GM12878 (cell line): Measurements from ENCODE around the gene CCDC27. TPM values are rescaled to one million over a fixed set of nuclear protein-coding genes. Genes with fewer than 3 reads are reported as not detected.

Source experiments
- ATAC-seq: fragments of 200-7000 bp; cut with Tn5 transposase; 3 replicates; pipeline ENCODE4 v1.9.1; 2020; ENCODE audit warnings: mild to moderate bottlenecking, moderate library complexity
- BruUV-seq: library from RNA; stranded (reverse); fragments of 400-500 nt; replicated peaks from 2 replicates; lab custom pipeline; 2021; lab: Mats Ljungman, UMichigan
- CTCF ChIA-PET: fragments of 300-600 bp; sonication (Branson Sonifier 250); formaldehyde crosslinking; extraction: SDS; loops from one replicate; lab custom pipeline; 2021; ENCODE audit warnings: inconsistent platforms; lab: Yijun Ruan, JAX
- POLR2A ChIA-PET: fragments of 350-600 bp; formaldehyde crosslinking; extraction: SDS; loops from one replicate; lab custom pipeline; 2021; ENCODE audit warnings: inconsistent platforms; lab: Charles Lee
- RAD21 ChIA-PET: fragments of 300-600 bp; sonication (Branson Sonifier 250); formaldehyde crosslinking; loops from one replicate; lab custom pipeline; 2023; ENCODE audit warnings: antibody characterized with exemption; ENCODE audit not compliant: unreplicated experiment; lab: Charles Lee
- SMC1A ChIA-PET: fragments of 300-600 bp; sonication (Branson Sonifier 250); formaldehyde crosslinking; loops from one replicate; lab custom pipeline; 2023; ENCODE audit not compliant: unreplicated experiment, uncharacterized antibody; lab: Charles Lee
- DNase-seq: peaks from one replicate; pipeline ENCODE4 v3.0.0-alpha.2; 2011; ENCODE audit warnings: low read depth, low spot score
- FAIRE-seq: peaks from 3 replicates; lab custom pipeline; 2011; peaks lifted over from hg19 to GRCh38; lab: Jason Lieb, UNC
- H2AFZ ChIP-seq: 2 replicates; pipeline ENCODE4 v1.6.0; 2011; ENCODE audit warnings: low read depth, low read length, control low read depth; ENCODE audit not compliant: control insufficient read depth
- H3K27ac ChIP-seq: 2 replicates; pipeline ENCODE4 v1.5.1; 2011; ENCODE audit warnings: control low read depth; ENCODE audit not compliant: control insufficient read depth, insufficient read depth
- H3K27me3 ChIP-seq, 2 experiments: replicated peaks in 1 of 2; 2 replicates each; pipeline versions ENCODE4 v1.6.0 to v1.6.1; 2011; ENCODE audit warnings: low read length in 1 of 2; ENCODE audit not compliant: control insufficient read depth in 2 of 2, insufficient read depth in 2 of 2
- H3K36me3 ChIP-seq, 2 experiments: 2 replicates each; pipeline ENCODE4 v1.5.1; 2011; ENCODE audit warnings: low read length in 1 of 2; ENCODE audit not compliant: control insufficient read depth in 2 of 2, insufficient read depth in 2 of 2
- H3K4me1 ChIP-seq: 2 replicates; pipeline ENCODE4 v1.6.1; 2011; ENCODE audit warnings: mild to moderate bottlenecking, low read length, moderate library complexity, mixed read lengths; ENCODE audit not compliant: control insufficient read depth, insufficient read depth
- H3K4me2 ChIP-seq: 2 replicates; pipeline ENCODE4 v1.6.0; 2011; ENCODE audit warnings: control low read depth; ENCODE audit not compliant: control insufficient read depth, insufficient read depth
- H3K4me3 ChIP-seq: fragments of 200-600 bp; sonication (generic); 2 replicates; pipeline ENCODE4 v1.5.1; 2016
- H3K79me2 ChIP-seq: 2 replicates; pipeline ENCODE4 v1.6.0; 2011; ENCODE audit warnings: low read length; ENCODE audit not compliant: control insufficient read depth, insufficient read depth
- H3K9ac ChIP-seq: 2 replicates; pipeline ENCODE4 v1.8.0; 2011; ENCODE audit warnings: low read length, control low read depth, mixed read lengths; ENCODE audit not compliant: control insufficient read depth, insufficient read depth
- H3K9me3 ChIP-seq: replicated peaks from 3 replicates; pipeline ENCODE4 v1.5.1; 2011; ENCODE audit warnings: mild to moderate bottlenecking, low read length; ENCODE audit not compliant: control insufficient read depth, insufficient read depth
- H4K20me1 ChIP-seq: 2 replicates; pipeline ENCODE4 v1.6.0; 2011; ENCODE audit not compliant: control insufficient read depth, insufficient read depth
- BMI1 ChIP-seq: fragments of 450-650 bp; IDR thresholded peaks from 2 replicates; pipeline ENCODE4 v1.6.1; 2016; ENCODE audit warnings: mild to moderate bottlenecking, moderate library complexity, borderline replicate concordance
- CEBPB ChIP-seq, 2 experiments: fragments of 150-350 bp in 1 of 2; IDR thresholded peaks; 2 replicates each; pipeline ENCODE4 v1.6.1; 2012 to 2014; ENCODE audit warnings: low read depth in 2 of 2, low read length in 2 of 2, borderline replicate concordance in 1 of 2, inconsistent platforms in 1 of 2
- GATAD2B ChIP-seq: fragments of 450-650 bp; conservative IDR thresholded peaks from 2 replicates; pipeline ENCODE4 v1.6.1; 2017; ENCODE audit warnings: low read depth, mild to moderate bottlenecking, moderate library complexity
- HDAC6 ChIP-seq: fragments of 200-600 bp; sonication (generic); IDR thresholded peaks from one replicate; pipeline ENCODE4 v1.8.0; 2017; ENCODE audit warnings: antibody characterized with exemption; ENCODE audit not compliant: unreplicated experiment
- MLLT1 ChIP-seq: fragments of 450-650 bp; IDR thresholded peaks from 2 replicates; pipeline ENCODE4 v1.6.1; 2016; ENCODE audit warnings: mild to moderate bottlenecking
- MTA3 ChIP-seq: IDR thresholded peaks from 2 replicates; pipeline ENCODE4 v1.6.1; 2012; ENCODE audit warnings: low read length, inconsistent platforms, borderline replicate concordance
- NBN ChIP-seq: fragments of 450-650 bp; IDR thresholded peaks from 2 replicates; pipeline ENCODE4 v1.6.1; 2016
- NR2C2 ChIP-seq: IDR thresholded peaks from 2 replicates; pipeline ENCODE4 v1.6.1; 2011; ENCODE audit warnings: borderline replicate concordance, low read depth; ENCODE audit not compliant: control insufficient read depth, insufficient read length
- RFX5 ChIP-seq: IDR thresholded peaks from 2 replicates; pipeline ENCODE4 v1.6.1; 2011; ENCODE audit warnings: low read depth, low read length, improper control_type of control experiment
- SPI1 ChIP-seq: IDR thresholded peaks from 2 replicates; pipeline ENCODE4 v1.6.1; 2011; ENCODE audit warnings: low read depth, mild to moderate bottlenecking, low read length, moderate library complexity, borderline replicate concordance; ENCODE audit not compliant: insufficient read depth
- TCF12 ChIP-seq: IDR thresholded peaks from 2 replicates; pipeline ENCODE4 v1.6.1; 2011; ENCODE audit warnings: low read depth, mild to moderate bottlenecking, low read length
- ZNF592 ChIP-seq: fragments of 450-650 bp; IDR thresholded peaks from 2 replicates; pipeline ENCODE4 v1.6.1; 2017; ENCODE audit warnings: mild to moderate bottlenecking, moderate library complexity
- WGBS: methylation state at CpG from one replicate; pipeline ENCODE4 v1.1.6; 2016; ENCODE audit warnings: low lambda C conversion rate; ENCODE audit not compliant: insufficient replicate concordance, insufficient coverage; ENCODE audit errors: missing lambda C conversion rate; 5-methylcytosine and 5-hydroxymethylcytosine counted together
- in situ Hi-C: fragments of 300-500 bp; cut with MboI; formaldehyde crosslinking; loops from 9 replicates; pipeline ENCODE4 v1.14.3; 2018; ENCODE audit warnings: mixed read lengths
- intact Hi-C: fragments of 100-400 bp; cut with micrococcal nuclease; formaldehyde crosslinking; loops from one replicate; pipeline ENCODE4 v1.14.2; 2022; ENCODE audit not compliant: unreplicated experiment
- polyA plus RNA-seq, 11 experiments: library from polyadenylated mRNA; depleted of rRNA in 4 of 11; unstranded in 6 of 11; stranded (reverse) in 5 of 11; fragments of >200 nt; fragmentation: Nextera tagmentation in 4 of 11; fragmentation: Illumina TruSeq in 1 of 11; extraction: Ambion mirVana in 4 of 11; extraction: Trizol in 1 of 11; gene quantifications; 1 replicate in 1 of 11; 2 replicates in 10 of 11; pipeline versions ENCODE4 v1.2.1 to v1.2.3, GENCODE V29; 2011 to 2016; ENCODE audit warnings: inconsistent platforms in 2 of 11, missing spikeins in 2 of 11, low read depth in 1 of 11
- total RNA-seq, 4 experiments: library from RNA; depleted of rRNA in 3 of 4; stranded (reverse); fragments of >200 nt in 3 of 4; fragmentation: Illumina TruSeq in 1 of 4; extraction: Trizol in 1 of 4; gene quantifications; 2 replicates each; pipeline versions ENCODE4 v1.2.1 to v1.2.3, GENCODE V29; 2013 to 2021

The CCDC27 gene
- total and polyA plus RNA-seq, 10 of the 15 experiments (the other 5 are each of a cell fraction or from before 2014, with no cell fraction given): 0.05 TPM; not detected in 9

- Histone ChIP-seq H3K36me3 (peaks cover 13 to 17% of the 10 kb centered on the region in 2 experiments), H3K27ac (no peak overlapping the region), H3K27me3 (no peaks in the 10 kb centered on the region), H3K79me2 (no peaks in the 10 kb centered on the region), H3K4me1 (peaks cover 11% of the 10 kb centered on the region), H4K20me1 (no peaks in the 10 kb centered on the region), H3K9ac (no peak overlapping the region), H3K4me3 (no peak overlapping the region), H2AFZ (no peak overlapping the region), H3K4me2 (no peak overlapping the region), H3K9me3 (no peaks in the 10 kb centered on the region)
- SMC1A ChIA-PET: no interaction called here
- intact Hi-C loops: no loop called here
- CTCF ChIA-PET: no interaction called here
- FAIRE-seq (no peak), DNase-seq (no peak), ATAC-seq (no peak)
- 94% methylated on average over 20 of the region's 20 CpGs for WGBS
- BruUV-seq: no TSS peak
- in situ Hi-C loops: no loop called here
- RAD21 ChIA-PET: no interaction called here
- TF ChIP-seq HDAC6 (no peak), TCF12 (no peak), BMI1 (no peak), NBN (no peak)
- POLR2A ChIA-PET: no interaction called here
Measured at GRCh38 chr1:3779912-3780416, 27.7 kb downstream of the CCDC27 start.

- no peak for DNase-seq
- POLR2A ChIA-PET: no interaction called here
- H3K4me1 ChIP-seq: peaks cover 3% of the 10 kb centered on the region
- H3K79me2 ChIP-seq: no peaks in the 10 kb centered on the region
- H3K4me2 ChIP-seq: no peak overlapping the region
- peaks cover 18 to 22% of the 10 kb centered on the region in 2 experiments for H3K36me3 ChIP-seq
- H3K27ac ChIP-seq: no peak overlapping the region
- H4K20me1 ChIP-seq: no peaks in the 10 kb centered on the region
- CTCF ChIA-PET: no interaction called here
- H2AFZ ChIP-seq: no peak overlapping the region
- RAD21 ChIA-PET: no interaction called here
- WGBS: 98% methylated on average over 21 of the region's 21 CpGs
- no peak overlapping the region for H3K4me3 ChIP-seq
- in situ Hi-C loops (no loop called here), intact Hi-C loops (no loop called here)
- H3K9ac ChIP-seq: no peak overlapping the region
- no peak for ATAC-seq
- no TSS peak for BruUV-seq
- H3K9me3 ChIP-seq: no peaks in the 10 kb centered on the region
- H3K27me3 ChIP-seq: no peaks in the 10 kb centered on the region
- no peak for FAIRE-seq
- SMC1A ChIA-PET: no interaction called here
- TF ChIP-seq NR2C2: no peak
- TF ChIP-seq ZNF592: no peak
- TF ChIP-seq MLLT1: no peak
- TF ChIP-seq SPI1: no peak
- no peak for TF ChIP-seq MTA3
- TF ChIP-seq CEBPB (IDR thresholded peaks at IDR 0.05; ENCODE audit: borderline replicate concordance in 1 of 2, low read depth in 2 of 2, low read length in 2 of 2): no peak
- TF ChIP-seq RFX5: no peak
- TF ChIP-seq GATAD2B: no peak
Measured at GRCh38 chr1:3780901-3781300, 28.7 kb downstream of the CCDC27 start.
